ENCODE results near the gene MEF2B.
"Not testable (repeated sequence)": the region's sequence is repeated elsewhere in the genome, so short reads cannot be mapped to it uniquely, and the experiment has no call there.

The MEF2B gene

DNA sequence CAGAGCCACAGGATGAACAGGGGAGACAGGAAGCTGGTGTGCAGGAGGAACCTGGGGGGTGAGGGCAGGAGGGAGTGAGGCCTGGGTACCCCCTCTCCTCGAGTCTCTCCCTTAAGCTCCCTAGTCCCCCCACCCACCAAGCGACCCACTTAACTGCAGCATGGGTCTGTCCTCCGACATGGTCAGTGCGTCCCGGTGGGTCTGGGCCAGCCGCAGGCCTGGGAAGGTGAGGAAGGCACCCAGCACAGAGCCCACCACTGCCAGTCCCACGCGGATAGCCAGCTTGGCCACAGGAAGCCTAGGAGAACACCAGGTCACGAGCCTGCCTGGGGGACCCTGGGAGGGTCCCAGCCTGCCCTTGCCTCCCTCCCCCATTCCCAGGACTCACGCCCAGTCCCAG lies 48.7 kb downstream of the MEF2B start:
- DNase-seq: no peak

DNA sequence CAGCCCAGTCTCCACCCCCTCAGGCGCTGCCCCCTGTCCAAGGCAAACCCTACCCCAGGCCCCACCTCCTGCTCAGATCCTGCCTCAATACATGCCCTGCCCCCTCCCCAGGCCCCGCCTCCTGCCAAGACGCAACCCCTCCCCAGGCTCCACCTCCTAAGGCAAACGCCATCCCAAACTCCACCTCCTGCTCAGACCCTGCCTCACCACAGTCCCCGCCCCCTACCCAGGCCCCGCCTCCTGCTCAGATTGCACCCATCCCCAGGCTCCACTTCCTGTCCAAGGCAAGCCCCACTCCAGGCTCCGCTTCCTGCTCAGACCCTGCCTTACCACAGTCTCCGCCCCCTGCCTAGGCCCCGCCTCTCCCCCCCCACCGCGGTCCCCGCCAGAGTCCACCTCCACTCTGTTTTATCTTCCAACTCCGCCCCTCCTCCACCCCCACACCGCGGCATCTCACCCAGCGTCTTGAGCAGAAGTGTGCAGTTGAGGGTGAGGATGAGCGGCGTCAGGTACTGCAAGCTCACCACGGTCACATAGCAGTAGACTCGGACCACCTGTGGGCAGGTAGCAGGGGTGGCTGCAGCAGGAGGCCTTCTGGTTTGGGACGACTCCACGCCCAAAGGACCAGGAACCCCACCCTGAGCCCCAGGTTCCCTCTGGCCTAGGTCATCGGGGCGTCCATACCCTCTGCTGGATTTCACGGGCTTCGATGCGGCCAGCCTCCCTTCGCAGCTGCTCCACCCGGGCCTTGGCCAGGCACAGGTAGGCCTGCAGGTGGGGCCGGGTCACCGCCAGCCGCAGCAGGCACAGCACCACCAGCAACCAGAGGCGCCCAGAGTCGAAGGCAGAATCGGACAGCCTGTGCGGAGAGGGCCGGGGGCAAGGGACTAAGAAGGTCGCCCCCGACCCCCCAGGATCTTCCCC lies 49.5 kb downstream of the MEF2B start:
- DNase-seq: no peak

DNA sequence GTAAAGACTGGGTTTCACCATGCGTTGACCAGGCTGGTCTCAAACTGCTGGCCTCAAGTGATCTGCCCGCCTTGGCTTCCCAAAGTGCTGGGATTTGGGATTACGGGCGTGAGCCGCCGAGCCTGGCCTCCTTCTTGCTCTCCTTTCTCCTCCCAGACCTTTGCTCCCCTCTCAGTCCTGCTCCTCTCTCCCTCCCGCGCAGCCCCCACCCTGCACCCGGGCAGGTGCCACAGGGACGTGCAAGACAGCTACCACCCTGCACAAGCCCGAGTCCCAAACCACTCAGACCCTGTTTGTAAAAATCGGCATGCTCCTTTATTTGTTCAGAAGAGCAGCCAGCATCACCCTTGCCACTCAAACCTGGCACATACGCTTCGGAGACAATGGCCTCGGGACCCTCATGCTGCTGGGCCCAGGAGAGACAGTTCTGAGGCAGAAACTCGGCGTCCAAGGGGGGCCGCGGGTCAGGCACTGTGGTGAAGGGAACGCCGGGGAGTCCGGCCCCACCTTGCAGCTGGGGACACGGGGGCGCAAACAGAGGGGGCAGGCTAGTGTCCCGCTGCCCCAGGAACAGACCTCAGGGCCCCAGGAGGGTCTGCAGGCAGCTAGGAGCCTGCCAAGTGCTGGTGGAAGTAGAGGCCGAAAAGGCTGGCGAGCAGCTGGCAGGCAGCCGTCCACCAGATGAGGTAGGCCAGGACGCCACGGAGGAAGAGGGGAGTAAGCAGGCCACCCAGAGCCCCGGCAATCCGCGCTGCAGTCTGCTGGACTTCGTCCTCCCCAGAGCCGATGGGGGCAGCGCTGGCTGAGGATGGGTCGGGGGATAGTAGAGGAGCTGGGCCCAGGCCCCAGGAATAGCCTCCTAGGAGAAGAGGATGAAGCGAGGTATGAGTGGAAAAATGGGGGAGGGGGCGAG lies 50.5 kb downstream of the MEF2B start:
- DNase-seq: no peak

DNA sequence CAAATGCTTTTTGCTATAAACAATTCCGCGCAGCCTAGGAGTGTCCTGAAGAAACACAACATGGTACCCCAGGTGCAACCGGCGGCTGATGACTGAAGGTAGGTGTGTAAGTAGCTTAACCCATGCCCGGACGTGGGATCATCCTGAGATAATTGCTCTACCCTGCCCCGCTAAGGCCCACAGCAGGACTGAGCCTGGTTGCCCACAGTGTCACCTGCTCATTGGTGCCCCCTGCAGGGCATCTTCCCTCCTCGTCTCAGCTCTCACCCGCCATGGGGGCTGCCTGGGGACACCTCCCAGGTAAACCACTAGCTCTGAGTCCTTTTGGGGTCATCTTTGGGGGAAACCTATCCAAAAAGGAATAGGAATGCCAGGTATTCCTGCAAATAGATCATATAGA lies 54.1 kb downstream of the MEF2B start:
- peak; percentile 51 for DNase-seq

DNA sequence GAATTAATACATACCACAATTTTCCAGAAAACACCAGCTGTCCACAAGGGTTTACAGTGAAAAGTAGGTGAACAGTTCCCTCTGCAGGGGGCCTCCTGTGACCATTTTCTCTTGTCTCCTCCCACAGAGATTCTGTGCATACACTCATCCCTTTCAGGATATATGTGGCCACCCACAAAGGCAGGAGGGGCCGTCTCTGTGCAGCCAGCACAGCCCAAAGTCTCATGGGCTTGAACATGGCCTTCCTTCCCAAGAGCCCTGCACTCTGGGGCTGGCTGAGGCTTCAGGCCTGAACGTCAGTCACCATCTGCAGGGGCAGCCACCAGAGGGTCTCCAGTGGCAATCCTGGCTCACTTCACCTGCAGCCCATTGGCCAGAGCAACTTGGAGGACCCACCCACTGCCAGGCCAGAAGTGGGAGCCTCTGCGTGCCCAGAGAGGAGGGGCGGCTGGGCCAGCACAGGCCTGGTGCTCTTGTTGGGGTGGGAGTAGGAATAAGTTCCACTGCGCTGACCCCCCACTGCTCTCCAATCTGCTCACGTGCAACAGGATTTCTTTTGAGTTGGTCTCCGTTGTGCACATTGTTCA lies 56.9 kb downstream of the MEF2B start:
- DNase-seq: no peak

DNA sequence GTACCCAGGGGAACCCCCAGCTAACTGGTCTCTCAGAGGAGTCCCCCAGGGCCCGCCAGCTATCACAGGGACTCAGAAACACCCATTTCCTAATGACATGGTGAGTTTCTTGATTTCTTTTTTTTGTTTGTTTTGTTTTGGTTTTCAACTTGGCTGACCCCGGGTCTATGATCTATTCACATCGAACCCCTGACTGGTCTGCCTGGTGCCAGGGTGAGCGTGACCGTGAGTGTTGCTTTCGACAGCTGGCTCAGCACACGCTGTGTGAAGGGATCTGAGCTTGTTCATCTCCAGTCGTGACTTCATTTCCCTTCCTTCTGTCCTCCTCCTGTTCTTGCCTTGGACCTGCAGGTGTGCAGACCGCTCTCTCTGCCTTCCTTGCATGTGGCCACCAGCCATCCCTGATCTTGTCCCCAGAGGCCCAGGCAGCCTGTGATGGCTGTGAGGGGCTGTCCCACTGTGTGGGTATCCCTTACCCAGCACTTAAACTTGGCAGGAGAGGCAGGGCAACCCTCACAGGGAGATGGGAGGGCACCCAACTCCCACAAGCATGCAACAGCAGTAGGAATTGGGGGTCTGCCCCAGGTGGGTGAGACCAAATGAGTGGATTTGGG lies 58.0 kb downstream of the MEF2B start:
- DNase-seq: no peak

DNA sequence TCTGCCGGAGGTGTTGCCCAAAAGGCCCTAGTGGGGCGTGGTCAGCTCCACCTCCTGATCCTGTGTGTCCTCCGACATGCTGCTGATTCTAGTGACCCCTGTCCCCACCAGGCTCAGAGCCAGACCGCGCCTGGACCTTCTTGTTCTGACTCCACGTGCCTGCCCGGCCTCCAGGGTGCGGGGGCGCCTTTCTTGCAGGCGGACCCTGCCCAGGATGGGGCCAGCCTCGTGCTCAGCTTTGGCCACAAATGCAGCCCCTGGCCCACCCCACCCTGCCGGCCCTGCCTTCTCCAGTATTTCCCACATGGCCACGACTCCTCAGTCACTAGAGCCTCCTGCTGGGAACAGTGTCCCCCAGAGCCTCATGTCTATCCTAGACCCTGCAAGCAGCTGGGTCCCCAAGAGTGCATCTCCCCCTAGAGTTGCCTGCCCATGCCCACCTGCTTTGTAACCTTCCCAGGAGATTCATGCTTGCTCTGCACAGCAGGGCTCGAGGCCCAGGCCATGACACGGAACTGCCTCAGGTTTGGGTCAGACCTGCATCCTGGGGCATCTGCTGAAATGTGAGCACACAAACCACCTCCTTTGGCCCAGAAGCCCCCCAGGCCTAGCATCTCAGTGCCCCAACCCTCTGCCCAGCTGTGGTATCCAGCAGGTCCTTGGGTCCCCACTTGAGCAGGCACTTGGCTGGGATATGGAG lies 58.8 kb downstream of the MEF2B start:
- no peak for DNase-seq

DNA sequence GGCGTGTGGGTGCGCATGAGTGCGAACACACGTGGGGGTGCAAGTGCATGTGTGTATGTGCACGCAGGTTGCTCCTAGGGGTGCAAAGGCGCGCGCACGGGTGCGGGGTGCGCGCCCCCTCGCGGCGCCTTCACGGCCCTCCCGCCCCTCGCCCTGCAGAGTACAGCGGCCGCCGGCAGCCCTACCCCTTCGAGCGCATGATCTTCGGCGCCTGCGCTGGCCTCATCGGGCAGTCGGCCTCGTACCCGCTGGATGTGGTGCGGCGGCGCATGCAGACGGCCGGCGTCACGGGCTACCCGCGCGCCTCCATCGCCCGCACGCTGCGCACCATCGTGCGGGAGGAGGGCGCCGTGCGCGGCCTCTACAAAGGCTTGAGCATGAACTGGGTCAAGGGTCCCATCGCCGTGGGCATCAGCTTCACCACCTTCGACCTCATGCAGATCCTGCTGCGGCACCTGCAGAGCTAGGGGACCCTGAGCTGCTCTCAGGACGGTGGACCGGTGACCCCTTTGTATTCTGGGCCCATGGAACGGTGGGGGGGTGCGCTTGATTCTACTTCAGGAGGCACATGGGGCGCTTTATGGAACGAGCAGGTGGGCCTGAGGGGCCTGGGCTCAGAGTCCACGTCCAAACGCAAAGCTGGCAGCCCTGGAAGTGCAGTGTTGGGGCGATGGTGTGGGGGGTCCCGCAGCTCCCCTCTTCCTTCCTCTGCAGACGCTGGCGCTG lies 59.5 kb downstream of the MEF2B start:
- no peak for DNase-seq

DNA sequence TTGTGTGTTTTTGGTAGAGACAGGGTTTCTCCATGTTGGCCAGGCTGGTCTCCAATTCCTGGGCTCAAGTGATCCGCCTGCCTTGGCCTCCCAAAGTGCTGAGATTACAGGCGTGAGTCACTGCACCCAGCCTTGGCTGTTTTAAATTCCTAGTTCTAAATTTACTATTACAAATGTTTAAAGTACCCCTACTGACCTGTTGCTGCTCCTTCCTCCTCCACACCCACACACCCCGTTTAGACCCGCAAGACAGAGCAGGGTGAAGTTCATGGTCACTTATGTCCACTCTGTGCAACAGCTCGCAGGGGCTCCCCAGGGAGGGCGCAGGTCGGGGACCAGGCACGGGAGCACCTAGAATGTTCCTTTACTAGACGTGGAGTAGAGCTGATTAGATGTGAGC lies 60.5 kb downstream of the MEF2B start:
- DNase-seq: no peak

DNA sequence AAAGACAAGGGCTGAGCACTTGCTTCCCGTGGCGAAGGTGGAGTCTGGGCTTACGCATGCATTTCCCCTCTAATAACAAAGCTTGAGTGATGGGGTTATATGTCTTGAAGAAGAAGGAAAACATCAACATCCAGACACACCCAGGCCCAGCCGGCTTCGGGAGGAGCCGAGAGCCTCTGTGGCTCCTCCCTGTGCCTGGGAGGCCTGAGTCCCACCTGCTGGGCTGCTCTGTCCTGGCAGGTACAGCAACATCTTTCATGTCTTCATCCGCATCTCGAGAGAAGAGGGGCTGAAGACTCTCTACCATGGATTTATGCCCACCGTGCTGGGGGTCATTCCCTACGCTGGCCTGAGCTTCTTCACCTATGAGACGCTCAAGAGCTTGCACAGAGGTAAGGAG lies 62.4 kb downstream of the MEF2B start:
- no peak for DNase-seq

DNA sequence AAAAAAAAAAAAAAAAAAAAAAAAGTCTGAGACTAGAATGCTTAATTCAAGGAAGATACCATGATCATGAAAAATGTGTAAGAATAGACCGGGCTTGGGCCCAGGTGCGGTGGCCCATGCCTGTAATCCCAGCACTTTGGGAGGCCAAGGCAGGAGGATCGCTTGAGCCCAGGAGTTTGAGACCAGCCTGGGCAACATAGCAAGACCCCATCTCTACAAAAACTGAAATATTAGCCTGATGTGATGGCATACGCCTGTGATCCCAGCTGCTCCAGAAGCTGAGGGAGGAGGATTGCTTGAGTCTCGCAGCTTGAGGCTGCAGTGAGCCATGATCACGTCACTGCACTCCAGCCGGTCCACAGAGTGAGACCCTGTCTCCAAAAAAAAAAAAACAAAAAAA lies 63.1 kb downstream of the MEF2B start:
- DNase-seq: not testable (repeated sequence)

DNA sequence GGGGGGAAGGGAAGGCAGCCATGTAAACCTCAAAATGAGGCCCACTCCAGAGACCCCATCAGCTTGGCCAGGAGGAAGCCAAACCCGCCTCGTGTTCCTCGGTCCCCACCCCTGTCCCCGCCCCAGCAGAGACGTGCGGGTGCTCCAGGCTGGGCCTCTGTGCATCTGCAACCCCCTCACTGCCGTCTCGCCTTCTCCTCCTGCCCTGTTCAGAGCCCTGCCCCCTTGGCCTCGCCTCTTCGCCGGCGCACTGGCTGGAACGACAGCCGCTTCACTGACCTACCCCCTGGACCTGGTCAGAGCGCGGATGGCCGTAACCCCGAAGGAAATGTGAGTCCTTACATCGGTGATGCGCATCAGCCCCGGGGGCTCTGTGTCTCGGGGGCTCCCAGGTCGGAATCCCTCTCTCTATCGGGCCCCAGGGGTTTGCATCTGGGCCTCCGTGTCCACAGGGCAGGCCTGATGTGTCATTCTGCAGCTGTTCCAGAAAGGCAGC lies 64.0 kb downstream of the MEF2B start:
- DNase-seq: no peak

DNA sequence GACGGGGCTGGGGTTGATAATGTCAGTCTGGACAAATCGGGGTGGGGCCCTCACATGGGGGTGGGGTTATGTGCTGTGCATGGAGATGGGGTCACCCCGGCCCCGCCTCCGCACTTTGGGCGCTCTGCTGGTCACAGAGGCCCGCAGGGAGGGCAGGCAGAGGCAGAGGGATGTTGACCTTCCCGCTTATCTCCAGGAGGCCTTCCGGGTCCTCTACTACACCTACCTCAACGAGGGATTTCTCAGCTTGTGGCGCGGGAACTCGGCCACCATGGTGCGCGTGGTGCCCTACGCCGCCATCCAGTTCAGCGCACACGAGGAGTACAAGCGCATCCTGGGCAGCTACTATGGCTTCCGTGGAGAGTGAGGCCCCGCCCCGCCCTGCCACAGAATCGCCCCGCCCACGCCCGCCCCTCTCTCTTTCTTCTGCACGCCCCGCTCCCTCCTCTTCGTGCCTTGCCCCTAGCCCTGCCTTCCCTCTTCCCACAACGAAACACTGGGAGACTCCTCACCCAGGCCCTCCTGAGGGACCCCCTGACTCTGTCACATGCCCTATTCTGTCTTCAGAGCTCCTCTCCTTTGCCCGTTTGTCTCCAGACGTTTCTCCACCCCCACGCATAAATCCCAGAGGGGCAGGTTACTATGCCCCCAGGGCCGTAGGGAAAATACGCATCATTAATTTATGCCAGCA lies 64.6 kb downstream of the MEF2B start:
- no peak for DNase-seq

DNA sequence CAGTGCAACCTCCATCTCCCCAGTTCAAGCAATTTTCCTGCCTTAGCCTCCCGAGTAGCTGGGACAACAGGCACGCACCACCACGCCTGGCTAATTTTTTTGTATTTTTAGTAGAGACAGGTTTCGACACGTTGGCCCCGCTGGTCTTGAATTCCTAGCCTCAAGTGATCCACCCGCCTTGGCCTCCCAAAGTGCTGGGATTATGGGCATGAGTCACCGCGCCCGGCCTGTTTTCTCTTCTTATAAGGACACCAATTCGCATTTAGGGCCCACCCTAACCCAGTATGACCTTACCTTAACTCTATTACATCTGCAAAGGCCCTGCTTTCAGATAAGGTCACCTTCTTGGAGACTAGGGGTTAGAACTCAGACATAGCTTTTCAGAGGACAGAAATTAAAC lies 66.9 kb downstream of the MEF2B start:
- no peak for DNase-seq

DNA sequence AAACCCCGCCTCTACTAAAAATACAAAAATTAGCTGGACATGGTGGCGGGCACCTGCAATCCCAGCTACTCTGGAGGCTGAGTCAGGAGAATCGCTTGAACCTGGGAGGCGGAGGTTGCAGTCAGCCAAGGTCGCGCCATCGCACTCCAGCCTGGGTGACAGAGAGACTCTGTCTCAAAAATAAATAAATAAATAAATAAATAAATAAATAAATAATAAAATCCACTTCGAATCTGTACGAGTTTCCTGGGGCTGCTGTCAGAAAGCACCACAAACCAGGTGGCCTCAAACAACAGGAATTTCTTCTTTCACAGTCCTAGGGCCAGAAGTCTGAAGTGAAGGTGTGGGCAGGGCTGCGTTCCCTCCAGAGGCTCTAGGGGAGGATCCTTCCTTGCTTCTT lies 67.5 kb downstream of the MEF2B start:
- not testable (repeated sequence) for DNase-seq

DNA sequence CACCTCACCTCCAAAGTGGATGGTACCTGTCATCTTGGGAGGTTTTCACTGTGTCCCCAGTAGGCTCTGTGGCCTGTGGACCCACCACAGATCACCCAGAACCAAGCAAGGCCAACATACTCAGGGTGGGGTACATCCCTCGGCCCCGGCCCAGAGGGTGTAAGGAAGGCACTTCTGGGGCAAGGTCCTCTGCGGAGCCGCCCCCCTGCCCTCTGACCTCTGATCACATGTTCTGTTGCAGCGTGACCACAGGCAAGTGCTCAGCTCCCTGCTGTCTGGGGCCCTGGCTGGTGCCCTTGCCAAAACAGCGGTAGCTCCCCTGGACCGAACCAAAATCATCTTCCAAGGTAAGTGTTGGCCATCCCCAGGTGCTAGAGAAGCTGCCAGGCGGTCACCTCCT lies 68.5 kb downstream of the MEF2B start:
- no peak for DNase-seq

DNA sequence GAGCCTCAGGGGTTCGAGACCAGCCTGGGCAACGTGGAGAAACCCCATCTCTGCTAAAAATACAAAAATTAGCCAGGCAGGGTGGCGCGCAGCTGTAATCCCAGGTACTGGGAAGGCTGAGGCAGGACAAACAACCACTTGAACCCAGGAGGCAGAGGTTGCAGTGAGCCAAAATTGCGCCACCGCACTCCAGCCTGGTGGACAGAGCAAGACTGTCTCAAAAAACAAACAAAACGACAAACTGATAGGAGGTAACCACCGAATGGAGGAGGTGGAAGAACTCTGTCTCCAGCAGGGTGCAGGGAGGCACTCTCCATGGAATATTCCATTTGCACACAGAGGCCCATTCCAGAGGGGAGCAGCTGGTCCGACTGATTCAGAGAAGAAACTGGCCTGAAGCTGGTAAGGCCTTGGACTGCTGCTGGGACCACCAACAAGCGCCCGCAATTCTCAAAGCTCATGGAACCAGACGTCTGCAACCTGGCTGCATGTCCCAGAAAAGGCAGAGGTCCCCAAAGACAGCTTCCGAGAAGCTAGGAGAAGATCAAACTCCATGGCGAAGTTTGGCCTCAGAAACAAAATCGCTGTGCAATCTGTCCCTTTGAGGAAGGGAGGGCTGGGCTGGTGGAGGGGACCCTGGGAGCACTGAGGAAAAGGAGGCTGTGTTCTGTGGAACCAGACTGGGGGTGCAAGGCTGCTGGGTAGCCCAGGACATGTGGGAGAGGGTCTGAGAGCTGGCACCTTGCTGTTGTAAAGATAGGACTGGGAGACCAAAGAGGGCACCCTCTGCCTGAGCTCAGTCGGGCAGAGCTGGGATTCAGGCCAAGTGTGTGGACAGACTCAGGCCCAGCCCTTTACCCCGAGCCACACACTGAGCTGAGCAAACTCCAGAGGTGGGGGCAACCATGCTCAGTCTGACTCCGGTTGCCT lies 71.1 kb downstream of the MEF2B start:
- no peak for DNase-seq

DNA sequence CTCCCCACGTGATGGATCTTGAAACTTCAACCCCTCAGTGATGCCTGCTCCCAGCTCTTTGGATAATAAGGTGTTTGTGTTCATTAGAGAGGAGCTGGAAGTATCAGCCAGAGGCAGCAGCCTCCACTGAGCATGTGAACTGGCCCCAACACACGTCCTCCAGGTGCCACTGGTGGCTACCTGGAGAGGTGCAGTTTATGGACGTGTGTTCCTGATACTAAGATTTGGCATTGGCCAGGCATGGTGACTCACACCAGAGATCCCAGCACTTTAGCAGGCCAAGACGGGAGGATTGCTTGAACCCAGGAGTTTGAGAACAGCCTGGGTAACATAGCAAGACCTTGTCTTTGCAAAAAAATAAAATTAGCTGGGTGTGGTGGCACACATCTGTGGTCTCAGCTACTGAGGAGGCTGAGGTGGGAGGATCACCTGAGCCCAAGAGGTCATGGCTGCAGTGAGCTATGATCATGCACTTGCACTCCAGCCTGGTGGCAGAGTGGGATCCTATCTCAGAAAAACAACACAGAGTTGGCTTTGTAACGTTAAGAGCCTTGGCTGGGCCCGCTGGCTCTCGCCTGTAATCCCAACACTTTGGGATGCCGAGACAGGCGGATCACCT lies 71.9 kb downstream of the MEF2B start:
- no peak for DNase-seq
